ENCODE results near the gene CBFB. TPM values are rescaled to one million over a fixed set of nuclear protein-coding genes. Genes with fewer than 3 reads are reported as not detected.

Gene CBFB
- total and polyA plus RNA-seq, 5 donors = 15.7 to 39.3 (median 26.5) TPM

- H3K4me1 ChIP-seq (ENCODE audit: control insufficient read depth, insufficient read depth, low read length) = no peaks in the 10 kb centered on the region
- 97% methylated on average over 13 of the region's 13 CpGs for WGBS
- DNase-seq (peak in 1 of 3 donors; percentile 16), ATAC-seq (no peak)
- no peaks in the 10 kb centered on the region for H3K27me3 ChIP-seq (ENCODE audit: control insufficient read depth, insufficient read depth)
- H3K4me3 ChIP-seq (ENCODE audit: low read length) = no peak overlapping the region
- intact Hi-C loops (cut with DNase I) = no loop called here
- no peak overlapping the region for H3K27ac ChIP-seq (ENCODE audit: low read length)
- H3K9me3 ChIP-seq (ENCODE audit: control insufficient read depth, low read length) = no peaks in the 10 kb centered on the region
These were observed 112.4 kb downstream of the CBFB start for GRCh38 chr16:67141391-67141790.

- intact Hi-C loops (cut with DNase I) = no loop called here
- 91% methylated on average over 9 of the region's 9 CpGs for WGBS
These were observed 113.4 kb downstream of the CBFB start for GRCh38 chr16:67142342-67142741.

GRCh38 chr16:67144943-67145342, 116.0 kb downstream of the CBFB start:
- H3K9me3 ChIP-seq (ENCODE audit: control insufficient read depth, low read length) = no peaks in the 10 kb centered on the region
- no peak for DNase-seq
- no peaks in the 10 kb centered on the region for H3K27me3 ChIP-seq (ENCODE audit: control insufficient read depth, insufficient read depth)
- WGBS = 87% methylated on average over 2 of the region's 2 CpGs
- no peak overlapping the region for H3K4me3 ChIP-seq (ENCODE audit: low read length)
- intact Hi-C loops (cut with DNase I) = loop anchor here in 1 of 4 donors (5.0 kb wide), 1 partner anchor 33 kb away; no protein-coding TSS in a partner anchor
- no peaks in the 10 kb centered on the region for H3K4me1 ChIP-seq (ENCODE audit: control insufficient read depth, insufficient read depth, low read length)
- ATAC-seq = no peak
- no peak overlapping the region for H3K27ac ChIP-seq (ENCODE audit: low read length)

More at GRCh38 chr16:67142342-67142741, 113.4 kb downstream of the CBFB start:
- H3K9me3 ChIP-seq (ENCODE audit: control insufficient read depth, low read length) = no peaks in the 10 kb centered on the region
- H3K27ac ChIP-seq (ENCODE audit: low read length) = no peak overlapping the region
- H3K27me3 ChIP-seq (ENCODE audit: control insufficient read depth, insufficient read depth) = no peaks in the 10 kb centered on the region
- no peaks in the 10 kb centered on the region for H3K4me1 ChIP-seq (ENCODE audit: control insufficient read depth, insufficient read depth, low read length)
- no peak for ATAC-seq
- H3K4me3 ChIP-seq (ENCODE audit: low read length) = no peak overlapping the region
- DNase-seq = no peak

GRCh38 chr16:67145746-67146145, 116.8 kb downstream of the CBFB start:
- no peak for DNase-seq
- Histone ChIP-seq H3K4me1 (ENCODE audit: control insufficient read depth, insufficient read depth, low read length) (no peaks in the 10 kb centered on the region), H3K9me3 (ENCODE audit: control insufficient read depth, low read length) (no peaks in the 10 kb centered on the region), H3K27me3 (ENCODE audit: control insufficient read depth, insufficient read depth) (no peaks in the 10 kb centered on the region), H3K27ac (ENCODE audit: low read length) (no peak overlapping the region), H3K4me3 (ENCODE audit: low read length) (no peak overlapping the region)
- 80% methylated on average over 2 of the region's 2 CpGs for WGBS
- intact Hi-C loops (cut with DNase I) = loop anchor here in 1 of 4 donors (5.0 kb wide), 1 partner anchor 33 kb away; no protein-coding TSS in a partner anchor
- ATAC-seq = no peak

GRCh38 chr16:67146523-67147357, 117.8 kb downstream of the CBFB start:
- WGBS = 78% methylated on average over 7 of the region's 7 CpGs
- no peak for ATAC-seq
- intact Hi-C loops (cut with DNase I) = loop anchor here in 1 of 4 donors (5.0 kb wide), 1 partner anchor 34 kb away; no protein-coding TSS in a partner anchor
- Histone ChIP-seq H3K4me1 (ENCODE audit: control insufficient read depth, insufficient read depth, low read length) (no peaks in the 10 kb centered on the region), H3K27ac (ENCODE audit: low read length) (no peak overlapping the region), H3K27me3 (ENCODE audit: control insufficient read depth, insufficient read depth) (no peaks in the 10 kb centered on the region), H3K9me3 (ENCODE audit: control insufficient read depth, low read length) (no peaks in the 10 kb centered on the region), H3K4me3 (ENCODE audit: low read length) (no peak overlapping the region)
- DNase-seq = no peak

- DNase-seq (no peak), ATAC-seq (no peak)
- Histone ChIP-seq H3K27ac (ENCODE audit: low read length) (no peak overlapping the region), H3K9me3 (ENCODE audit: control insufficient read depth, low read length) (no peaks in the 10 kb centered on the region), H3K4me1 (ENCODE audit: control insufficient read depth, insufficient read depth, low read length) (no peaks in the 10 kb centered on the region), H3K4me3 (ENCODE audit: low read length) (no peak overlapping the region), H3K27me3 (ENCODE audit: control insufficient read depth, insufficient read depth) (no peaks in the 10 kb centered on the region)
- WGBS = 95% methylated on average over 4 of the region's 4 CpGs
- intact Hi-C loops (cut with DNase I) = loop anchor here in 1 of 4 donors (5.0 kb wide), 1 partner anchor 35 kb away; no protein-coding TSS in a partner anchor
These were observed 118.6 kb downstream of the CBFB start for GRCh38 chr16:67147437-67148140.

GRCh38 chr16:67148221-67148620, 119.3 kb downstream of the CBFB start:
- ATAC-seq (no peak), DNase-seq (no peak)
- H3K27ac ChIP-seq (ENCODE audit: low read length) = no peak overlapping the region
- H3K4me1 ChIP-seq (ENCODE audit: control insufficient read depth, insufficient read depth, low read length) = no peaks in the 10 kb centered on the region
- 89% methylated on average over 2 of the region's 2 CpGs for WGBS
- H3K4me3 ChIP-seq (ENCODE audit: low read length) = no peak overlapping the region
- intact Hi-C loops (cut with DNase I) = loop anchor here in 1 of 4 donors (5.0 kb wide), 1 partner anchor 36 kb away; no protein-coding TSS in a partner anchor
- H3K9me3 ChIP-seq (ENCODE audit: control insufficient read depth, low read length) = no peaks in the 10 kb centered on the region
- no peaks in the 10 kb centered on the region for H3K27me3 ChIP-seq (ENCODE audit: control insufficient read depth, insufficient read depth)

GRCh38 chr16:67148656-67149275, 119.8 kb downstream of the CBFB start:
- H3K27ac ChIP-seq (ENCODE audit: low read length) = no peak overlapping the region
- H3K4me3 ChIP-seq (ENCODE audit: low read length) = no peak overlapping the region
- no peaks in the 10 kb centered on the region for H3K4me1 ChIP-seq (ENCODE audit: control insufficient read depth, insufficient read depth, low read length)
- DNase-seq (peak in 1 of 3 donors; percentile 45), ATAC-seq (no peak)
- H3K9me3 ChIP-seq (ENCODE audit: control insufficient read depth, low read length) = no peaks in the 10 kb centered on the region
- intact Hi-C loops (cut with DNase I) = loop anchor here in 1 of 4 donors (5.0 kb wide), 1 partner anchor 36 kb away; no protein-coding TSS in a partner anchor
- H3K27me3 ChIP-seq (ENCODE audit: control insufficient read depth, insufficient read depth) = no peaks in the 10 kb centered on the region
- WGBS = 84% methylated on average over 11 of the region's 11 CpGs

GRCh38 chr16:67149276-67150046, 120.5 kb downstream of the CBFB start:
- intact Hi-C loops (cut with DNase I) = loop anchor here in 2 of 4 donors (2.0 to 5.0 kb wide), 2 partner anchors 37 to 173 kb away; no protein-coding TSS in a partner anchor
- Histone ChIP-seq H3K9me3 (ENCODE audit: control insufficient read depth, low read length) (no peaks in the 10 kb centered on the region), H3K27me3 (ENCODE audit: control insufficient read depth, insufficient read depth) (no peaks in the 10 kb centered on the region), H3K4me1 (ENCODE audit: control insufficient read depth, insufficient read depth, low read length) (no peaks in the 10 kb centered on the region), H3K27ac (ENCODE audit: low read length) (no peak overlapping the region), H3K4me3 (ENCODE audit: low read length) (no peak overlapping the region)
- ATAC-seq (no peak), DNase-seq (peak in 1 of 3 donors; percentile 74)
- WGBS = 69% methylated on average over 77 of the region's 77 CpGs
